ENCODE measurements around the gene SLC35D1. TPM values are rescaled to one million over a fixed set of nuclear protein-coding genes. Genes with fewer than 3 reads are reported as not detected.

Gene SLC35D1
- 3.5 TPM for polyA plus RNA-seq (2012; ENCODE audit: low read depth, missing spikeins)

DNA sequence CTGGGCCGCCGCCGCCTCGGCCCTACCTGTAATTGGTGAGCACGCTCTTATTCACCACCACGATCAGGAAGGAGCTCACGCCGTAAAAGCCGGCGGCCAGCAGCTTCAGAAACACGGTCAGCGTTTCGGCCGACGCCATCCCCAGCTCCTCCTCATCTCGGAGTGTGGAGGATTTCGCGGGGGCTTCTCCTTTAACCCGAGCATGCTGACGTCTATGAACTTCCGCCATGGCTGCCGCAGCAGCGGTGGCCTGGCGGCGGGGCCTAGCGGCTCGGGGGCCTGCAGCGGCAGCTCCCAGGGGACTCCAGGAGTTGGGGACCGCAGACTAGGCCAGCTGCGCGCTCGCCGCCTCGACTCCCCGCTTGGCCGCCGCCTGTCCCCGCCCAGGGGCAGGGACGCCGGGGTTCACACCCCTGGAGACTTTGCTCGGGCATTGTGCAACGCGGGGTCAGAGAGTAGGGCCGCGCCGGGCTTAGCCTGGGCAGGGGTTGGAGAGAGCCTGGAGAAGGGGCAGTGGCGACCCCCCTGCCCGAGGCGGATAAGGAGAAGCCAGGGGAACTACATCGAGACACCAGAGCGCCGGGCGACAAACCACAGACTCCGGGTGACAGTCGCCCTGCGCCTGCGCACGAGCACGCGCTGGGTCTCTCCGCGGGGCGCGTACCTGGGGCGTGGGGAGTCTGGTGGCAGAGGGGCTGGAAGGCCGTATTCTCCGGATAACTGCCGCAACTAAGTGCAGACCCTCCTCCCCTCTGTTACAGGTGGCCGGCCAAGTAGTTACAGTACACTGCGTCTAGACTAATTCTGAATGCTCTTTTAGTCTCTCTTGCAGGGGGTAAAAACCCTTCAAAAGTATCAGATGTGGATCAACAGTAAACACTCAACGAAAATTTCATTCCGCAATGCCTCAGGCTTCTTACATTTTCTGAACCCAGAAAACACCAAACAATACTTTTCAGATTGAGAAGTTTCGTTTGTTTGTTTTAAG lies at the start of gene SLC35D1:
SLC35D1 (minus strand) TSS at position 364 of the 988 bp plus-strand sequence; CDS start at position 229, 135 bp downstream.
- DNase-seq (ENCODE audit: insufficient read length, low spot score) (peak; percentile 77), FAIRE-seq (peak; percentile 90)
- TF ChIP-seq TAF1 (IDR thresholded peaks at IDR 0.05; ENCODE audit: low read depth, low read length) (peak; percentile 55), POU2F2 (IDR thresholded peaks at IDR 0.05; ENCODE audit: low read depth, low read length) (no peak), PAX5 (IDR thresholded peaks at IDR 0.05; ENCODE audit: insufficient read depth, low read length, severe bottlenecking) (no peak), POLR2A (IDR thresholded peaks at IDR 0.05; ENCODE audit: low read depth, low read length) (peak; percentile 30; the same call in 1 of the 2 replicates), SPI1 (IDR thresholded peaks at IDR 0.05; ENCODE audit: low read depth, low read length) (no peak), POLR2AphosphoS5 (IDR thresholded peaks at IDR 0.05; ENCODE audit: low read depth, low read length) (peak; percentile 36; the same call in 1 of the 2 replicates)

DNA sequence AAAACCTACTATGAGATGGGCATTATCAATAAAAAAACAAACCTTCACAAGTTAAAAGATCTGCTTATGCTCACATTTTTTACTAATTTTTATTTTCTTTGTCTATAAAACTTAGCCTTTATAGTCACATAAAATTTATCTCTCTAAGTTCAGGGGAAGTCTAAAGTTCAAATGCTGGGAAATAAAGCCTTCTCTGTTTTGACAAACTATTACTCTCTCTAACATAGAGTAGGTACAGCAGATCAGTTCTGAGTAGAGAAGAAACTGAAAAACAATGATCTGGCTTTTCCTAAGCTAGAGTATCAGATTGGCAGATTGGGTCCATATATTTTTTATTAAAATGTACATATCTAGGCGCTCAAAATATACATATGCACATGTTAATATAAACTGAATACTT lies 49.6 kb upstream of the SLC35D1 start:
- TF ChIP-seq POU2F2 (IDR thresholded peaks at IDR 0.05; ENCODE audit: low read depth, low read length) (no peak), PAX5 (IDR thresholded peaks at IDR 0.05; ENCODE audit: insufficient read depth, low read length, severe bottlenecking) (no peak), POLR2AphosphoS5 (IDR thresholded peaks at IDR 0.05; ENCODE audit: low read depth, low read length) (no peak)
- FAIRE-seq (no peak), DNase-seq (ENCODE audit: insufficient read length, low spot score) (no peak)

DNA sequence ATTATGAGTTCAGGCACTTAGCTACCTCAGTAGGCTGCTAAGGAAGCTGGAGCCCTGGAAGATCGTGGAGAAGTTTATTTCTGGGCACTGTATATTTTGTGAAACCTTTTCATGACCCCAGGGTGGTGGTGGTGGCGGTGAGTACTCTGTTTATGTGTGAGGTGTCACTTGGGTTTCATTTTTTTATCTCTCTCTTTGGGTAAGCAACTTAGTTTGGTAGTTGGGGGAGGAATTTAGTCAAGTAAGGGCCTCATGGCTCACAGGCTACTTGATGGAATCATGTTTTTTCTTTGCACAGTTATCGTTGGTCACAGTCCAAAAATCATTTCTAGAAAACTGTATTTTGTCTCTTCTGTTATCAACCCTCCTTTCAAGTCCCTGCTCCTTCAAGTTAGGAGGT lies 46.9 kb upstream of the SLC35D1 start:
- TF ChIP-seq POU2F2 (IDR thresholded peaks at IDR 0.05; ENCODE audit: low read depth, low read length) (no peak), TAF1 (IDR thresholded peaks at IDR 0.05; ENCODE audit: low read depth, low read length) (no peak), POLR2A (IDR thresholded peaks at IDR 0.05; ENCODE audit: low read depth, low read length) (no peak), PAX5 (IDR thresholded peaks at IDR 0.05; ENCODE audit: insufficient read depth, low read length, severe bottlenecking) (no peak), POLR2AphosphoS5 (IDR thresholded peaks at IDR 0.05; ENCODE audit: low read depth, low read length) (no peak), SPI1 (IDR thresholded peaks at IDR 0.05; ENCODE audit: low read depth, low read length) (no peak)
- DNase-seq (ENCODE audit: insufficient read length, low spot score) (no peak), FAIRE-seq (no peak)

GRCh38 chr1:67097305-67097704 lies 43.4 kb upstream of the SLC35D1 start:
- no peak for FAIRE-seq
- DNase-seq (ENCODE audit: insufficient read length, low spot score): no peak
- no peak for TF ChIP-seq TAF1 (IDR thresholded peaks at IDR 0.05; ENCODE audit: low read depth, low read length)
- no peak for TF ChIP-seq POLR2AphosphoS5 (IDR thresholded peaks at IDR 0.05; ENCODE audit: low read depth, low read length)
- no peak for TF ChIP-seq SPI1 (IDR thresholded peaks at IDR 0.05; ENCODE audit: low read depth, low read length)
- TF ChIP-seq POLR2A (IDR thresholded peaks at IDR 0.05; ENCODE audit: low read depth, low read length): no peak
- TF ChIP-seq PAX5 (IDR thresholded peaks at IDR 0.05; ENCODE audit: insufficient read depth, low read length, severe bottlenecking): no peak
- TF ChIP-seq POU2F2 (IDR thresholded peaks at IDR 0.05; ENCODE audit: low read depth, low read length): no peak

DNA sequence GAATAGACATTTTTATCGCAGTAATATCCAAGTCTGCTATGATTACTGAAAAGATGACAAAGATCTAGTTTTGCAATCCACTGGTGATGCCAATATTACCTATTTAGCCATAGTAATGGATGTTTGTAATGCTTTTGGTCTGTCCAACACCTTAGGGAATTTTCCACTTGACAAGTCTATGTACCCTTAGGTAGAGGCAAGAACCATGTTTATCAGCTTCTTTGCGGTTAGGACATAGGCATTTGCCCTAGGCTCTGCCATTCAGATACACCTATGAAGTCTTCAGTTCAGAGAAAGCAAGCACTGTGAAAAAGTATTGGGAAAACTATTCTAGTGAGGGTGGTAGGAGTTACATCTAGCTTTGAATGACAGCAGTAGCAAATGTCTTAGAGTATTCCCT lies 40.2 kb upstream of the SLC35D1 start:
- TF ChIP-seq POLR2A (IDR thresholded peaks at IDR 0.05; ENCODE audit: low read depth, low read length) (no peak), POLR2AphosphoS5 (IDR thresholded peaks at IDR 0.05; ENCODE audit: low read depth, low read length) (no peak), PAX5 (IDR thresholded peaks at IDR 0.05; ENCODE audit: insufficient read depth, low read length, severe bottlenecking) (no peak), TAF1 (IDR thresholded peaks at IDR 0.05; ENCODE audit: low read depth, low read length) (no peak), POU2F2 (IDR thresholded peaks at IDR 0.05; ENCODE audit: low read depth, low read length) (no peak), SPI1 (IDR thresholded peaks at IDR 0.05; ENCODE audit: low read depth, low read length) (no peak)

DNA sequence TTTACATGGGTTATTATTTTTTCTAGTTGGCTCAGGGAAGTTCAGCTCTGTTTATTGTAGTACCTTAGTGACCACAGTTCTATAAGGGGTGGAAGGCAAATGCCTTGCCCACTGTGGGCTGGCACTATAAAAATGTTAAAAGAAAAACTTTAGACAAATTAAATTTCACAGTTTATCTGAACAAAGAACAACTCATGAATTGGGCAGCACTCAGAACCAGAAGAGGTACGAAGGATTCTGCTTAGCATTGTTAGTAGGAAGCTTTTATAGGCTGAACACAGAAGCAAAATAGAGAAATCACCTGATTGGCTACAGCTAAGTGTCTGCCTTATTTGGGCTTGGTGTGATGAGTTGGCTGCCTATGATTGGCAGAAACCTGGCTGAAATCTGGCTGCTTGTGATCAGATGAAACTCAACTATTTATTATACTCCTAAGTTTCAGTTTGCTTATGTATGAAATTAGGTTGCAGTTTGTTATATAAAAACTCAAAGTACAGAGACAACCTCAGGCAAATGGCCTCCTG lies 35.8 kb upstream of the SLC35D1 start:
- no peak for DNase-seq (ENCODE audit: insufficient read length, low spot score)
- FAIRE-seq: no peak
- TF ChIP-seq POLR2AphosphoS5 (IDR thresholded peaks at IDR 0.05; ENCODE audit: low read depth, low read length) (no peak), SPI1 (IDR thresholded peaks at IDR 0.05; ENCODE audit: low read depth, low read length) (no peak), TAF1 (IDR thresholded peaks at IDR 0.05; ENCODE audit: low read depth, low read length) (no peak), POLR2A (IDR thresholded peaks at IDR 0.05; ENCODE audit: low read depth, low read length) (no peak), PAX5 (IDR thresholded peaks at IDR 0.05; ENCODE audit: insufficient read depth, low read length, severe bottlenecking) (no peak)

More for the DNA sequence above, 40.2 kb upstream of the SLC35D1 start:
- DNase-seq (ENCODE audit: insufficient read length, low spot score) (no peak), FAIRE-seq (no peak)

- DNase-seq (ENCODE audit: insufficient read length, low spot score) (no peak), FAIRE-seq (no peak)
- TF ChIP-seq POLR2AphosphoS5 (IDR thresholded peaks at IDR 0.05; ENCODE audit: low read depth, low read length) (no peak), TAF1 (IDR thresholded peaks at IDR 0.05; ENCODE audit: low read depth, low read length) (no peak), PAX5 (IDR thresholded peaks at IDR 0.05; ENCODE audit: insufficient read depth, low read length, severe bottlenecking) (no peak), POU2F2 (IDR thresholded peaks at IDR 0.05; ENCODE audit: low read depth, low read length) (no peak), SPI1 (IDR thresholded peaks at IDR 0.05; ENCODE audit: low read depth, low read length) (no peak), POLR2A (IDR thresholded peaks at IDR 0.05; ENCODE audit: low read depth, low read length) (no peak)
Measured at GRCh38 chr1:67088440-67088839, 34.5 kb upstream of the SLC35D1 start.

DNA sequence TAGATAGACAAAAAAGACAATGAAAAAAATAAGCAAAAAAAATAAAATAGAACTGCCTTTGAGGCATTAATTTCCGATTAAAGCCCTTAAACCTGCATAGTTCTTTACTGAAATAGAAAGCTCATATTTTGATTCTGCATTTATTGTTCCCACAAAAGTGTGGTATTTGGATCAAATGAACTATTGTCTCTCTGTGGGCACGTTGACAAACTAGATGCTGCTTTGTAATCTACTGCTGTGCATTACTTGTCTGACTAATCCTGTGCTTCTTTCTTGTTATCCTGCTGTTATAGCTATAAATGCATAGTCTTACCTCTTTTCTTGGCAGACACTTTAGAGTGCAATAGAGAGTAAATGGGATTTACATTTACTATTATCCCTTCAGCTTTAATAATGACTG lies 31.4 kb upstream of the SLC35D1 start:
- DNase-seq (ENCODE audit: insufficient read length, low spot score) (no peak), FAIRE-seq (no peak)
- TF ChIP-seq SPI1 (IDR thresholded peaks at IDR 0.05; ENCODE audit: low read depth, low read length) (no peak), POU2F2 (IDR thresholded peaks at IDR 0.05; ENCODE audit: low read depth, low read length) (no peak), POLR2A (IDR thresholded peaks at IDR 0.05; ENCODE audit: low read depth, low read length) (no peak), TAF1 (IDR thresholded peaks at IDR 0.05; ENCODE audit: low read depth, low read length) (no peak), PAX5 (IDR thresholded peaks at IDR 0.05; ENCODE audit: insufficient read depth, low read length, severe bottlenecking) (no peak), POLR2AphosphoS5 (IDR thresholded peaks at IDR 0.05; ENCODE audit: low read depth, low read length) (no peak)

GRCh38 chr1:67084765-67085318 lies 30.9 kb upstream of the SLC35D1 start:
- DNase-seq (ENCODE audit: insufficient read length, low spot score): no peak
- TF ChIP-seq POLR2A (IDR thresholded peaks at IDR 0.05; ENCODE audit: low read depth, low read length): no peak
- no peak for TF ChIP-seq POU2F2 (IDR thresholded peaks at IDR 0.05; ENCODE audit: low read depth, low read length)
- no peak for TF ChIP-seq POLR2AphosphoS5 (IDR thresholded peaks at IDR 0.05; ENCODE audit: low read depth, low read length)
- TF ChIP-seq SPI1 (IDR thresholded peaks at IDR 0.05; ENCODE audit: low read depth, low read length): no peak
- TF ChIP-seq PAX5 (IDR thresholded peaks at IDR 0.05; ENCODE audit: insufficient read depth, low read length, severe bottlenecking): no peak
- no peak for TF ChIP-seq TAF1 (IDR thresholded peaks at IDR 0.05; ENCODE audit: low read depth, low read length)
- FAIRE-seq: no peak

All from GM12891 (cell line).